H9 (cell line): ENCODE data around the gene DNAAF9. TPM values are rescaled to one million over a fixed set of nuclear protein-coding genes. Genes with fewer than 3 reads are reported as not detected.

ENCODE experiments used
- DNase-seq: peaks from one replicate; pipeline ENCODE4 v3.0.0-alpha.2; 2017
- H2AFZ ChIP-seq: one replicate; pipeline ENCODE4 v1.6.1; 2013; ENCODE audit warnings: mild to moderate bottlenecking, low read length, control low read depth, moderate library complexity
- H2AK5ac ChIP-seq: 2 replicates; pipeline ENCODE4 v1.6.1; 2013; ENCODE audit warnings: low read length, control low read depth, mixed read lengths; ENCODE audit not compliant: insufficient read length
- H2BK120ac ChIP-seq: one replicate; pipeline ENCODE4 v1.6.1; 2013; ENCODE audit warnings: low read depth, mild to moderate bottlenecking, low read length, control low read depth, inconsistent platforms; ENCODE audit not compliant: poor library complexity, severe bottlenecking
- H2BK12ac ChIP-seq: 2 replicates; pipeline ENCODE4 v1.6.1; 2013; ENCODE audit warnings: low read length, control low read depth, mixed read lengths, low read depth; ENCODE audit not compliant: insufficient read length
- H2BK15ac ChIP-seq: 2 replicates; pipeline ENCODE4 v1.6.1; 2013; ENCODE audit warnings: low read depth, low read length, control low read depth
- H2BK20ac ChIP-seq: one replicate; pipeline ENCODE4 v1.6.1; 2013; ENCODE audit warnings: low read depth, mild to moderate bottlenecking, low read length, control low read depth, inconsistent platforms; ENCODE audit not compliant: poor library complexity, severe bottlenecking
- H2BK5ac ChIP-seq: 2 replicates; pipeline ENCODE4 v1.6.1; 2013; ENCODE audit warnings: low read length, control low read depth, mixed read lengths; ENCODE audit not compliant: insufficient read length
- H3K14ac ChIP-seq: 2 replicates; pipeline ENCODE4 v1.6.1; 2013; ENCODE audit warnings: low read length, control low read depth; ENCODE audit not compliant: insufficient read depth
- H3K18ac ChIP-seq: 2 replicates; pipeline ENCODE4 v1.6.1; 2013; ENCODE audit warnings: low read depth, mild to moderate bottlenecking, mixed read lengths, low read length, control low read depth; ENCODE audit not compliant: insufficient read length
- H3K23ac ChIP-seq: 2 replicates; pipeline ENCODE4 v1.6.1; 2013; ENCODE audit warnings: low read length, control low read depth, mixed read lengths, low read depth; ENCODE audit not compliant: insufficient read length
- H3K23me2 ChIP-seq: 2 replicates; pipeline ENCODE4 v1.6.1; 2013; ENCODE audit warnings: low read depth, mild to moderate bottlenecking, mixed read lengths, low read length, control low read depth; ENCODE audit not compliant: insufficient read length, poor library complexity, severe bottlenecking
- H3K27ac ChIP-seq: 2 replicates; pipeline ENCODE4 v1.5.1; 2013; ENCODE audit warnings: low read length, control low read depth, mixed read lengths, low read depth; ENCODE audit not compliant: insufficient read length
- H3K27me3 ChIP-seq: 2 replicates; pipeline ENCODE4 v1.6.1; 2013; ENCODE audit warnings: low read length, control low read depth, inconsistent platforms; ENCODE audit not compliant: insufficient read depth
- H3K4ac ChIP-seq: 2 replicates; pipeline ENCODE4 v1.6.1; 2013; ENCODE audit warnings: low read depth, mild to moderate bottlenecking, control low read depth, inconsistent platforms, low read length, moderate library complexity
- H3K4me1 ChIP-seq: 2 replicates; pipeline ENCODE4 v1.6.1; 2013; ENCODE audit warnings: low read length, control low read depth, inconsistent platforms; ENCODE audit not compliant: insufficient read depth
- H3K4me2 ChIP-seq: 2 replicates; pipeline ENCODE4 v1.6.1; 2013; ENCODE audit warnings: low read length, control low read depth, mixed read lengths; ENCODE audit not compliant: insufficient read length, insufficient read depth
- H3K56ac ChIP-seq: 2 replicates; pipeline ENCODE4 v1.6.1; 2013; ENCODE audit warnings: low read depth, mild to moderate bottlenecking, mixed read lengths, low read length, control low read depth; ENCODE audit not compliant: insufficient read length
- H3K79me1 ChIP-seq: 2 replicates; pipeline ENCODE4 v1.6.1; 2013; ENCODE audit warnings: low read depth, mild to moderate bottlenecking, moderate library complexity, low read length, control low read depth, inconsistent platforms; ENCODE audit not compliant: insufficient read depth, poor library complexity, severe bottlenecking
- H3K79me2 ChIP-seq: 2 replicates; pipeline ENCODE4 v1.6.1; 2013; ENCODE audit warnings: low read length, control low read depth, inconsistent platforms; ENCODE audit not compliant: insufficient read depth
- H3K9ac ChIP-seq: 2 replicates; pipeline ENCODE4 v1.6.1; 2013; ENCODE audit warnings: low read length, control low read depth, mixed read lengths; ENCODE audit not compliant: insufficient read length; ENCODE audit errors: extremely low read depth
- H3K9me3 ChIP-seq: one replicate; pipeline ENCODE4 v1.6.1; 2013; ENCODE audit warnings: low read depth, low read length, inconsistent platforms; ENCODE audit not compliant: control insufficient read depth
- H3T11ph ChIP-seq: one replicate; pipeline ENCODE4 v1.6.1; 2013; ENCODE audit warnings: mild to moderate bottlenecking, low read length, control low read depth, inconsistent platforms
- H4K20me1 ChIP-seq: one replicate; pipeline ENCODE4 v1.6.1; 2013; ENCODE audit not compliant: control insufficient read depth, insufficient read length, insufficient read depth
- H4K5ac ChIP-seq: 2 replicates; pipeline ENCODE4 v1.6.1; 2013; ENCODE audit warnings: low read depth, mild to moderate bottlenecking, mixed read lengths, low read length, control low read depth; ENCODE audit not compliant: insufficient read length
- H4K8ac ChIP-seq: replicated peaks from 2 replicates; pipeline ENCODE4 v1.6.1; 2013; ENCODE audit warnings: low read length, control low read depth, mixed read lengths, low read depth; ENCODE audit not compliant: insufficient read length
- H4K91ac ChIP-seq: 2 replicates; pipeline ENCODE4 v1.6.1; 2013; ENCODE audit warnings: low read depth, mild to moderate bottlenecking, moderate library complexity, mixed read lengths, low read length, control low read depth; ENCODE audit not compliant: insufficient read length
- H3K27ac Mint-ChIP-seq, 3 experiments: 2 replicates in 2 of 3; 3 replicates in 1 of 3; pipeline ENCODE4 v1.8.0; 2020 to 2021; ENCODE audit warnings: mixed read lengths in 3 of 3, mild to moderate bottlenecking in 1 of 3, moderate library complexity in 1 of 3
- H3K27me3 Mint-ChIP-seq: 2 replicates; pipeline ENCODE4 v1.8.0; 2021; ENCODE audit warnings: low read depth, mild to moderate bottlenecking, moderate library complexity, mixed read lengths
- H3K36me3 Mint-ChIP-seq, 3 experiments: 2 replicates in 2 of 3; 3 replicates in 1 of 3; pipeline ENCODE4 v1.8.0; 2020 to 2021; ENCODE audit warnings: low read depth in 3 of 3, mixed read lengths in 3 of 3; ENCODE audit not compliant: insufficient read depth in 1 of 3
- H3K4me1 Mint-ChIP-seq, 2 experiments: 2 replicates each; pipeline ENCODE4 v1.8.0; 2020; ENCODE audit warnings: mixed read lengths in 2 of 2
- H3K4me3 Mint-ChIP-seq, 2 experiments: 2 replicates in 1 of 2; 3 replicates in 1 of 2; pipeline ENCODE4 v1.8.0; 2020 to 2021; ENCODE audit warnings: mild to moderate bottlenecking in 2 of 2, mixed read lengths in 2 of 2, moderate library complexity in 1 of 2
- H3K9me3 Mint-ChIP-seq, 2 experiments: 2 replicates in 1 of 2; 3 replicates in 1 of 2; pipeline ENCODE4 v1.8.0; 2020; ENCODE audit warnings: mild to moderate bottlenecking in 2 of 2, mixed read lengths in 2 of 2, moderate library complexity in 1 of 2
- WGBS: extraction: QIAGEN DNeasy Blood & Tissue Kit; methylation state at CpG from one replicate; pipeline ENCODE4 v1.1.7; 2013; ENCODE audit warnings: missing lambda C conversion rate, low lambda C conversion rate, mixed read lengths; ENCODE audit not compliant: insufficient read length; ENCODE audit errors: extremely low coverage; 5-methylcytosine and 5-hydroxymethylcytosine counted together
- total RNA-seq: library from RNA; stranded (reverse); gene quantifications from 2 replicates; pipeline ENCODE4 v1.2.1, GENCODE V29; 2021
- TF ChIP-seq, protein P1 (sequence below): fragments of 200-600 bp; sonication (generic); conservative IDR thresholded peaks from 3 replicates; pipeline ENCODE4 v1.8.0; 2021; ENCODE audit warnings: antibody characterized with exemption, mild to moderate bottlenecking

Gene DNAAF9
- total RNA-seq, 1 experiment from 2014 or later = 5.5 TPM

DNA sequence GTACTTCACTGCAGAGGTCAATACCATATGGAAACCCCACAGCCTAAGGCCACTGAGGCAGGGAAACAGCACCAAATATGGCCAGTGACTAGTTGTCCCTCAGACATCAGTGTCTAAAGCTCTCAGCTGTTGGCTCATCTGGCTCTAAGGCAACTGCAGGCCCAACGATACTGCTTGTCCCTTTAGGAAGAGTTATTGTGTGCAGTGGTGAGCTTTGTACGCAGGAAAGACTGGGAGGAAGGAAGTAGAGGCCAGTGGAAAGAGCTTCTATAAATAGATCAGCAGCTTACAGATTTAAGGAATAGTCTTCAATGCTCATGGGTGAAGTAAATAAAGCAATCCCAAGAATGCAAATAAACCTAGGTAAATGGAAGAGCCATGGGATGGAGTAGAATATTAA is 29.3 kb downstream of the DNAAF9 start:
- H3K27ac ChIP-seq = no peak overlapping the region
- H3K4me3 Mint-ChIP-seq = no peak overlapping the region

More for the DNA sequence above, 29.3 kb downstream of the DNAAF9 start:
- no peak overlapping the region for H3K4me2 ChIP-seq
- H2BK120ac ChIP-seq = no peak overlapping the region
- WGBS = no CpG with 5 or more reads among the region's 2 CpGs
- H2BK20ac ChIP-seq = no peak overlapping the region
- no peak overlapping the region for H3K56ac ChIP-seq
- 0 out of 2 replicates have a peak, but pooled peaks cover 1% of the 10 kb centered on the region for H3K79me2 ChIP-seq
- H3K27me3 Mint-ChIP-seq = no peaks in the 10 kb centered on the region
- H2BK12ac ChIP-seq = no peak overlapping the region
- TF ChIP-seq, protein P1, sequence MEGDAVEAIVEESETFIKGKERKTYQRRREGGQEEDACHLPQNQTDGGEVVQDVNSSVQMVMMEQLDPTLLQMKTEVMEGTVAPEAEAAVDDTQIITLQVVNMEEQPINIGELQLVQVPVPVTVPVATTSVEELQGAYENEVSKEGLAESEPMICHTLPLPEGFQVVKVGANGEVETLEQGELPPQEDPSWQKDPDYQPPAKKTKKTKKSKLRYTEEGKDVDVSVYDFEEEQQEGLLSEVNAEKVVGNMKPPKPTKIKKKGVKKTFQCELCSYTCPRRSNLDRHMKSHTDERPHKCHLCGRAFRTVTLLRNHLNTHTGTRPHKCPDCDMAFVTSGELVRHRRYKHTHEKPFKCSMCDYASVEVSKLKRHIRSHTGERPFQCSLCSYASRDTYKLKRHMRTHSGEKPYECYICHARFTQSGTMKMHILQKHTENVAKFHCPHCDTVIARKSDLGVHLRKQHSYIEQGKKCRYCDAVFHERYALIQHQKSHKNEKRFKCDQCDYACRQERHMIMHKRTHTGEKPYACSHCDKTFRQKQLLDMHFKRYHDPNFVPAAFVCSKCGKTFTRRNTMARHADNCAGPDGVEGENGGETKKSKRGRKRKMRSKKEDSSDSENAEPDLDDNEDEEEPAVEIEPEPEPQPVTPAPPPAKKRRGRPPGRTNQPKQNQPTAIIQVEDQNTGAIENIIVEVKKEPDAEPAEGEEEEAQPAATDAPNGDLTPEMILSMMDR = no peak
- peak overlapping the region in 2 of 3 experiments; percentile 52 to 67; a peak in 3 of 7 replicates for H3K27ac Mint-ChIP-seq
- no peaks in the 10 kb centered on the region for H3K9me3 ChIP-seq
- H2AK5ac ChIP-seq = no peak overlapping the region
- DNase-seq = no peak
- H3K9ac ChIP-seq = no peak overlapping the region
- no peak overlapping the region for H3K14ac ChIP-seq
- H2BK15ac ChIP-seq = no peak overlapping the region
- H3K36me3 Mint-ChIP-seq = peaks cover 3 to 37% (median 26%) of the 10 kb centered on the region in 3 experiments; a peak in 6 of 7 replicates
- H3K4me1 Mint-ChIP-seq = peaks cover 16 to 17% of the 10 kb centered on the region in 2 experiments
- H2BK5ac ChIP-seq = no peak overlapping the region
- no peak overlapping the region for H3K18ac ChIP-seq
- H3K9me3 Mint-ChIP-seq = no peaks in the 10 kb centered on the region
- no peak overlapping the region for H4K8ac ChIP-seq
- no peaks in the 10 kb centered on the region for H3K79me1 ChIP-seq
- H4K5ac ChIP-seq = no peak overlapping the region
- H3K23me2 ChIP-seq = no peaks in the 10 kb centered on the region
- no peak overlapping the region for H3K23ac ChIP-seq
- H3K4ac ChIP-seq = no peak overlapping the region
- no peaks in the 10 kb centered on the region for H4K20me1 ChIP-seq
- H3K27me3 ChIP-seq = no peaks in the 10 kb centered on the region
- H4K91ac ChIP-seq = no peak overlapping the region
- peaks cover 6% of the 10 kb centered on the region; the same call in 1 of the 2 replicates for H3K4me1 ChIP-seq
- H2AFZ ChIP-seq = no peak overlapping the region
- H3T11ph ChIP-seq = no peak overlapping the region
